Small intestine (tissue), 7 donors: ENCODE results near the gene ADARB2. TPM values are rescaled to one million over a fixed set of nuclear protein-coding genes. Genes with fewer than 3 reads are reported as not detected.

ENCODE experiments used
- DNase-seq, 2 donors: peaks; one replicate each; pipeline versions ENCODE4 v3.0.0 to v3.0.0-alpha.2; 2013
- FAIRE-seq: peaks from 2 replicates; lab custom pipeline; 2012; peaks lifted over from hg19 to GRCh38; lab: Jason Lieb, UNC
- H3K27ac ChIP-seq, 3 donors: one replicate each; pipeline ENCODE4 v1.5.1; 2013; ENCODE audit warnings: low read length in 2 of 3, mild to moderate bottlenecking in 2 of 3, control low read depth in 1 of 3, inconsistent platforms in 1 of 3, low read depth in 1 of 3, moderate library complexity in 1 of 3
- H3K27me3 ChIP-seq, 3 donors: one replicate each; pipeline ENCODE4 v1.6.1; 2013; ENCODE audit warnings: low read length in 3 of 3, inconsistent platforms in 1 of 3; ENCODE audit not compliant: control insufficient read depth in 3 of 3, insufficient read depth in 3 of 3
- H3K36me3 ChIP-seq, 3 donors: one replicate each; pipeline ENCODE4 v1.6.1; 2013; ENCODE audit warnings: low read length in 3 of 3, inconsistent platforms in 1 of 3, low read depth in 1 of 3, mild to moderate bottlenecking in 1 of 3, moderate library complexity in 1 of 3; ENCODE audit not compliant: control insufficient read depth in 3 of 3, insufficient read depth in 2 of 3
- H3K4me1 ChIP-seq, 3 donors: one replicate each; pipeline ENCODE4 v1.6.1; 2013; ENCODE audit warnings: low read length in 2 of 3, inconsistent platforms in 1 of 3, low read depth in 1 of 3, mild to moderate bottlenecking in 1 of 3, moderate library complexity in 1 of 3; ENCODE audit not compliant: control insufficient read depth in 3 of 3, insufficient read depth in 2 of 3
- H3K4me3 ChIP-seq, 3 donors: one replicate each; pipeline ENCODE4 v1.5.1; 2013; ENCODE audit warnings: low read length in 3 of 3, control low read depth in 1 of 3, inconsistent platforms in 1 of 3, low read depth in 1 of 3, mild to moderate bottlenecking in 1 of 3, moderate library complexity in 1 of 3
- H3K9me3 ChIP-seq, 2 donors: one replicate each; pipeline ENCODE4 v1.6.1; 2013; ENCODE audit warnings: low read depth in 1 of 2, low read length in 1 of 2; ENCODE audit not compliant: control insufficient read depth in 2 of 2, insufficient read depth in 1 of 2
- WGBS, 3 donors: extraction: QIAGEN DNeasy Blood & Tissue Kit; methylation state at CpG; one replicate each; pipeline ENCODE4 v1.1.7; 2013; 5-methylcytosine and 5-hydroxymethylcytosine counted together
- polyA plus RNA-seq, 4 donors: library from polyadenylated mRNA; stranded (reverse) in 3 of 4; unstranded in 1 of 4; fragments of 200-250 nt in 3 of 4; fragments of 120-200 nt in 1 of 4; gene quantifications; one replicate each; pipeline versions ENCODE4 v1.2.1 to v1.2.3, GENCODE V29; 2013
- donor health status: healthy with polysubstance abuse.
- donor health status: control.
- donor health status: control.
- donor health status: Bipolar disorder and iron deficiency.
- donor health status: healthy.

ADARB2 gene
- polyA plus RNA-seq, 4 donors, result 0.35 to 1.8 (median 0.94) TPM

DNA sequence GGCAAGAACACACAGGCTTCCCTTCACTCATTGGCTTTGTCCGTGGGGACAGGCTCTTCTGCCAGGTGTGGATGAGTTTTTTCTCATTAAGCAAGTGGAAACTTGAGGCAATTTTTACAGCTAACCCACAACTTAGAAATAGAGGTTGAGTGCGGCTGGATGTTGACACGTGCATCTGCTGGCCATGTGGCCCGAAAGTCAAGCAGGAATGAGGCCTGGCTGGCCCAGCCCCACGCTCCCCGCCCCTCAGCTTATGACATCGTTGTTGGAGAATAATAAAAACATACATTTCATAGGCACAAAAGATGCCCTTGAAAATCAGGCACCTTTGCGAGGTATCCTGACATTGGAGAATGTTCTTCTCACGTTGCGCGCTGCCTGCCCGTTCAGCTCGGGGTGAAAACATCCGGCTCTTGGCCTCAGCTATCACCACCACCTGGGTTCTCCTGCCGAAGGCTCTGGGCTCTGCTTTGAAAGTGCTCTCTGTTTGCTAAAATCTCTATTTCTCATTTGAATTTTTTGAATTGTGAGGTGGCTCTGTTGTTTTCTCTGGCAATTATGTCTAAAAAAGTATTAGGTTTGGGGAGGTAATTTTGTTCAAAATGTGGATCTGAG, 370.4 kb downstream of the ADARB2 start:
- peaks cover 0 to 5% (median 3%) of the 10 kb centered on the region in 3 donors for H3K4me1 ChIP-seq
- FAIRE-seq (no peak), DNase-seq (no peak)
- no peak overlapping the region for H3K4me3 ChIP-seq
- no peak overlapping the region for H3K27ac ChIP-seq
- no peaks in the 10 kb centered on the region for H3K9me3 ChIP-seq
- H3K27me3 ChIP-seq, result no peaks in the 10 kb centered on the region
- H3K36me3 ChIP-seq, result no peaks in the 10 kb centered on the region
- 79 to 88% (median 86%) methylated on average over 15 of the region's 15 CpGs for WGBS, 3 donors

GRCh38 chr10:1366322-1366691, 371.0 kb downstream of the ADARB2 start:
- Histone ChIP-seq H3K9me3 (no peaks in the 10 kb centered on the region), H3K27me3 (no peaks in the 10 kb centered on the region), H3K27ac (no peak overlapping the region), H3K4me3 (no peak overlapping the region), H3K36me3 (no peaks in the 10 kb centered on the region), H3K4me1 (peaks cover 0 to 5% (median 3%) of the 10 kb centered on the region in 3 donors)
- 14 to 59% (median 38%) methylated on average over 6 of the region's 6 CpGs for WGBS, 3 donors
- FAIRE-seq (no peak), DNase-seq (peak; percentile 44 to 85)

DNA sequence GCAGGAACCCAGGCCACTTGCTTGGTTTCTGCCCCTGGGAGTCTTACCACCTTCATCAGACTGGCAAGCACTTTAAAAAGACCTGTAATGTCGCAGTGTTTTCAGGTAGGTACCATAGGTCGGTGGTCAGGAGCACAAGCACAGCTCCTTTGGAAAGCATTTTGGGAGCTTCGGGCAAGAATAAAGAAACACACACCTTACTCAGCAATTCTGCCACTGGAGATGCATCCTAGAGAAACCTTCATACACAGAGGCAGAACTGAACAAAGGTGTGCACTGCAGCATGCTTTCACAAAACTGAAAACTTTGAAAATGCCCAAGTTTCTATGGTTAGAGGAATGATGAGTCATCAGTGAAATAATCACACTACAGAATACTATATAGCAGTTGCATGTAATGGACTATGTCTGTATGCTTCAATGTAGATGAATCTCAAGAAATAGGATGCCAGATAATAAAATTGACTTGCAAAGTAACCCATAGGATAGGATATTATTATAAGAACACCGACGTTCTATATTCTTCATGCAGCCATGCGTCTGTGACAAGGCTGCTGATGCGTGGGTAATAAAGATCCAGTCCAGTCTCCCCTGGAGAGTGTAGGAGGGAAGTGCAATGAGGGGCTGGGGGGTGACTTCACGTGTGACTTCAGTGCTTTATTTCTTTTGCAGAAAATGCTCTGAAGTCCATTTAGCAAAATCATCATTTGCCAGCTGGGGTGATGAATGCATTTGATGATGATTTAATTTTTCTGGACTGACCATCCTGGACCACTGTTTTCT, 371.6 kb downstream of the ADARB2 start:
- DNase-seq (no peak), FAIRE-seq (no peak)
- Histone ChIP-seq H3K27me3 (no peaks in the 10 kb centered on the region), H3K4me1 (peaks cover 0 to 5% (median 3%) of the 10 kb centered on the region in 3 donors), H3K4me3 (no peak overlapping the region), H3K36me3 (no peaks in the 10 kb centered on the region), H3K9me3 (no peaks in the 10 kb centered on the region), H3K27ac (no peak overlapping the region)
- 82 to 90% (median 88%) methylated on average over 8 of the region's 8 CpGs for WGBS, 3 donors

DNA sequence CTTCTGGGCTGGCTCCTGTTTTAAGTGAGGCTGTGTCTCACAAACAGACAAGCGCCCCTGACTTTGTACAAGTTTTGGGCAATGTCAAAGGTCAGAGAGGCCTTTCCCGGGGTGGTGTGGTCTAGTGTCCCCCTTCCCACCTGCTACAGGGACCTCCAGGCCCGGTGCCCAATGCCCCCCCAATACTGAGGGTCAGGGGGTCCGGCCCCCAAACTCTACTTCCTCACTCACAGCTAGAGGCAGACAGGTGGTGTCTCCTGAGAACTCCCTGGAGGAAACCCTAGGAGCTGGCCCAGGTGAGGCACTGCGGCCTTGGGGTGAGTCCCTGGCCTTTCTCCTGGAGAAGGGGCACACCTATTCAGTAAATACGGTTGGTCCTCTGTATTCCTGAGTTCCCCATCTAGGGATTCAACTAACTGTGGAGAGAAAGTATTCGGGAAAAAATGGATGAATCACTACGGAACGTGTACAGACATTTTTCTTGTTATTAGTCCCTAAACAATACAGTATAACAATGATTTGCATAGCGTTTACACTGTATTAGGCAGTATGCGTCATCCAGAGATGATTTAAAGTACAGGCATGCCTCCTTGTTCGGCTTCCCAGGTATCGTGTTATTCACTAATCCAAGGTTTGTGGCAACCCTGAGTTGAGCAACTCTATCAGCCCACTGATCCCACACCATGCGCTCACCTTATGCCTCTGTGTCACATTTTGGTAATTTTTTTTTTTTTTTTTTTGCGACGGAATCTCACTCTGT, 373.0 kb downstream of the ADARB2 start:
- DNase-seq (no peak), FAIRE-seq (no peak)
- Histone ChIP-seq H3K27ac (no peak overlapping the region), H3K4me1 (peaks cover 0 to 4% (median 3%) of the 10 kb centered on the region in 3 donors), H3K9me3 (no peaks in the 10 kb centered on the region), H3K4me3 (no peak overlapping the region), H3K27me3 (peaks cover 0 to 3% (median 0%) of the 10 kb centered on the region in 3 donors), H3K36me3 (no peaks in the 10 kb centered on the region)
- WGBS, 3 donors, result 87 to 90% (median 87%) methylated on average over 16 of the region's 16 CpGs

DNA sequence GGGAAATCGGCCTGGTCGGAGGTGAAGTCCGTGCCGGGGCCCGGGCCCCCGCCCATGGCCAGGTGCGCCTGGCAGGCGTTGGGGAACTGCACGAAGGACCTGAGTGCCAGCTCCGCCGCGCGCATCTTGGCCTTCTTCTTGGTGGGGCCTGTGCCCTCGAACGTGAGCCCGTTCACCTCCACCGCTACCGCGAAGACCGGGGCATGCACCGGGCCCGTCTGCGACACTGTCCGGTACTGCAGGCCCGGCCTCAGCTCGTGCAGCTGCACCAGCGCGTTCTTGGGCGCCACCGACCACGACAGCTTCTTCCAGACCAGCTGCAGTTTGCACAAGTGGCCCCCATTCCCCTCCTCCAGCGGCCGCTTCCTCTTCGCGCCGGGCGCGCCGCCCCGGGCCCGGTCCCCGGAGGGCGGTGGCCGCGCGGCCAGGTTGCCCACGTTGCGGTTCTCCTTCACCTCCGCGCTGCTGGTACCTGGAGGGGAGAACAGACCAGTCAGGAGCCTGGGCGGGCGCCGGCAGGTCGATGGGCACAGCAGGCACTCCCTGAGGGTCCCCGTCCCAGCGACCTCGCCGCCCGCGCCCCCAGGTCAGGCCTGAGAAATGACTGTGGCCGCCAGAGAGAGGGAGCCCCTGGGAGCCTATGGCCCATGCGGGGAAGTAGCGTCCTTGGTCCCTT, 373.7 kb downstream of the ADARB2 start:
- peaks cover 0 to 3% (median 0%) of the 10 kb centered on the region in 3 donors for H3K4me1 ChIP-seq
- peaks cover 0 to 3% (median 0%) of the 10 kb centered on the region in 3 donors for H3K27me3 ChIP-seq
- no peaks in the 10 kb centered on the region for H3K9me3 ChIP-seq
- DNase-seq, result no peak
- no peak for FAIRE-seq
- no peak overlapping the region for H3K4me3 ChIP-seq
- no peaks in the 10 kb centered on the region for H3K36me3 ChIP-seq
- WGBS, 3 donors, result 83 to 94% (median 86%) methylated on average over 47 to 63 of the region's 63 CpGs
- no peak overlapping the region for H3K27ac ChIP-seq

- Histone ChIP-seq H3K9me3 (no peaks in the 10 kb centered on the region), H3K4me3 (no peak overlapping the region), H3K36me3 (no peaks in the 10 kb centered on the region), H3K4me1 (peaks cover 0 to 3% (median 0%) of the 10 kb centered on the region in 3 donors), H3K27me3 (peaks cover 0 to 3% (median 0%) of the 10 kb centered on the region in 3 donors), H3K27ac (no peak overlapping the region)
- DNase-seq (no peak), FAIRE-seq (no peak)
- 86 to 90% (median 87%) methylated on average over 95 to 101 of the region's 101 CpGs for WGBS, 3 donors
Observed at GRCh38 chr10:1362589-1363445, 374.5 kb downstream of the ADARB2 start.

GRCh38 chr10:1361411-1362105, 375.8 kb downstream of the ADARB2 start:
- Histone ChIP-seq H3K27me3 (peaks cover 0 to 3% (median 0%) of the 10 kb centered on the region in 3 donors), H3K4me1 (peaks cover 0 to 3% (median 0%) of the 10 kb centered on the region in 3 donors), H3K4me3 (no peak overlapping the region), H3K9me3 (no peaks in the 10 kb centered on the region), H3K36me3 (no peaks in the 10 kb centered on the region), H3K27ac (no peak overlapping the region)
- DNase-seq (no peak), FAIRE-seq (no peak)
- 82 to 91% (median 88%) methylated on average over 13 of the region's 13 CpGs for WGBS, 3 donors
